Liver (tissue), 9 donors: ENCODE data around the gene NISCH. TPM values are rescaled to one million over a fixed set of nuclear protein-coding genes. Genes with fewer than 3 reads are reported as not detected.

Source experiments
- DNase-seq: peaks from one replicate; pipeline ENCODE4 v3.0.0-alpha.2; 2017; ENCODE audit warnings: low spot score
- H3K27ac ChIP-seq, 2 donors: one replicate each; pipeline ENCODE4 v1.7.0; 2013; ENCODE audit warnings: inconsistent platforms in 2 of 2, low read length in 2 of 2, control low read depth in 1 of 2, low read depth in 1 of 2, mild to moderate bottlenecking in 1 of 2
- H3K27me3 ChIP-seq, 4 donors: one replicate each; pipeline versions ENCODE4 v1.6.1 to v1.7.0; 2013; ENCODE audit warnings: low read length in 3 of 4, inconsistent platforms in 1 of 4, mild to moderate bottlenecking in 1 of 4, moderate library complexity in 1 of 4; ENCODE audit not compliant: control insufficient read depth in 4 of 4, insufficient read depth in 4 of 4
- H3K36me3 ChIP-seq, 4 donors: one replicate each; pipeline versions ENCODE4 v1.6.1 to v1.7.0; 2013; ENCODE audit warnings: low read length in 3 of 4, mild to moderate bottlenecking in 3 of 4, low read depth in 1 of 4, moderate library complexity in 1 of 4; ENCODE audit not compliant: control insufficient read depth in 4 of 4, insufficient read depth in 3 of 4
- H3K4me1 ChIP-seq, 4 donors: one replicate each; pipeline versions ENCODE4 v1.6.1 to v1.7.0; 2013; ENCODE audit warnings: low read length in 3 of 4, mild to moderate bottlenecking in 3 of 4, moderate library complexity in 1 of 4; ENCODE audit not compliant: control insufficient read depth in 4 of 4, insufficient read depth in 4 of 4
- H3K4me3 ChIP-seq, 3 donors: one replicate each; pipeline versions ENCODE4 v1.6.1 to v1.7.0; 2013; ENCODE audit warnings: low read length in 3 of 3, control low read depth in 1 of 3, low read depth in 1 of 3, mild to moderate bottlenecking in 1 of 3
- H3K9ac ChIP-seq, 2 donors: one replicate each; pipeline ENCODE4 v1.7.0; 2013; ENCODE audit warnings: low read length in 2 of 2, mild to moderate bottlenecking in 2 of 2, moderate library complexity in 2 of 2, control low read depth in 1 of 2, low read depth in 1 of 2
- H3K9me3 ChIP-seq, 4 donors: one replicate each; pipeline versions ENCODE4 v1.6.1 to v1.7.0; 2013; ENCODE audit warnings: low read length in 3 of 4; ENCODE audit not compliant: control insufficient read depth in 4 of 4
- ATF3 ChIP-seq: IDR thresholded peaks from 2 replicates; pipeline ENCODE4 v1.6.1; 2016; ENCODE audit warnings: antibody characterized with exemption
- CTCF ChIP-seq: fragments of 150-350 bp; IDR thresholded peaks from 2 replicates; pipeline ENCODE4 v1.5.1; 2017; ENCODE audit warnings: improper control_type of control experiment, low read depth, low read length; ENCODE audit not compliant: missing input control
- EGR1 ChIP-seq, 2 donors: IDR thresholded peaks; 2 replicates each; pipeline ENCODE4 v1.6.1; 2016 to 2018; ENCODE audit warnings: antibody characterized with exemption in 2 of 2, low read depth in 2 of 2
- FOXA1 ChIP-seq: IDR thresholded peaks from 2 replicates; pipeline ENCODE4 v1.6.1; 2016; ENCODE audit warnings: antibody characterized with exemption
- FOXA2 ChIP-seq: IDR thresholded peaks from 2 replicates; pipeline ENCODE4 v1.6.1; 2016; ENCODE audit warnings: antibody characterized with exemption
- GABPA ChIP-seq, 2 donors: IDR thresholded peaks in 1 of 2; conservative IDR thresholded peaks in 1 of 2; 2 replicates each; pipeline ENCODE4 v1.6.1; 2016; ENCODE audit warnings: antibody characterized with exemption in 2 of 2, mild to moderate bottlenecking in 1 of 2, moderate library complexity in 1 of 2
- HNF4A ChIP-seq, 2 donors: conservative IDR thresholded peaks; 2 replicates each; pipeline ENCODE4 v1.6.1; 2016; ENCODE audit warnings: antibody characterized with exemption in 2 of 2, mild to moderate bottlenecking in 2 of 2
- HNF4G ChIP-seq: IDR thresholded peaks from 2 replicates; pipeline ENCODE4 v1.6.1; 2016; ENCODE audit warnings: antibody characterized with exemption
- JUND ChIP-seq, 2 donors: IDR thresholded peaks; 2 replicates each; pipeline ENCODE4 v1.6.1; 2016; ENCODE audit warnings: antibody characterized with exemption in 2 of 2
- MAX ChIP-seq: IDR thresholded peaks from 2 replicates; pipeline ENCODE4 v1.6.1; 2016; ENCODE audit warnings: antibody characterized with exemption
- NR2F2 ChIP-seq: IDR thresholded peaks from 2 replicates; pipeline ENCODE4 v1.6.1; 2016; ENCODE audit warnings: antibody characterized with exemption
- RAD21 ChIP-seq, 2 donors: IDR thresholded peaks; 2 replicates each; pipeline ENCODE4 v1.6.1; 2016; ENCODE audit warnings: antibody characterized with exemption in 2 of 2, mild to moderate bottlenecking in 2 of 2
- REST ChIP-seq: IDR thresholded peaks from 2 replicates; pipeline ENCODE4 v1.6.1; 2016; ENCODE audit warnings: antibody characterized with exemption, mild to moderate bottlenecking
- RXRA ChIP-seq, 2 donors: IDR thresholded peaks; 2 replicates each; pipeline ENCODE4 v1.6.1; 2017 to 2018; ENCODE audit warnings: antibody characterized with exemption in 2 of 2, mild to moderate bottlenecking in 1 of 2
- SP1 ChIP-seq: IDR thresholded peaks from 2 replicates; pipeline ENCODE4 v1.6.1; 2018; ENCODE audit warnings: antibody characterized with exemption, mild to moderate bottlenecking
- TAF1 ChIP-seq: conservative IDR thresholded peaks from 2 replicates; pipeline ENCODE4 v1.6.1; 2016; ENCODE audit warnings: antibody characterized with exemption, mild to moderate bottlenecking
- YY1 ChIP-seq: IDR thresholded peaks from 2 replicates; pipeline ENCODE4 v1.6.1; 2016; ENCODE audit warnings: antibody characterized with exemption, mild to moderate bottlenecking
- ZBTB33 ChIP-seq: IDR thresholded peaks from 2 replicates; pipeline ENCODE4 v1.6.1; 2016; ENCODE audit warnings: antibody characterized with exemption
- WGBS: extraction: QIAGEN DNeasy Blood & Tissue Kit; methylation state at CpG from one replicate; pipeline ENCODE4 v1.1.7; 2013; 5-methylcytosine and 5-hydroxymethylcytosine counted together
- polyA plus RNA-seq, 2 donors: library from polyadenylated mRNA; stranded (reverse) in 1 of 2; unstranded in 1 of 2; fragments of 200-250 nt in 1 of 2; fragments of >200 nt in 1 of 2; fragmentation: Nextera tagmentation in 1 of 2; extraction: Ambion mirVana in 1 of 2; gene quantifications; one replicate each; pipeline versions ENCODE4 v1.2.1 to v1.2.3, GENCODE V29; 2013 to 2015
- total RNA-seq, 2 donors: library from RNA; depleted of rRNA; stranded (reverse); fragments of >200 nt; gene quantifications; one replicate each; pipeline ENCODE4 v1.2.3, GENCODE V29; 2014
- donor health status: healthy.
- donor health status: healthy.
- donor health status: healthy.
- donor health status: healthy.
- donor health status: healthy.

The NISCH gene
- total and polyA plus RNA-seq, 4 donors = 10.8 to 39.8 (median 17.6) TPM

GRCh38 chr3:52420388-52420787 lies 35.0 kb upstream of the NISCH start:
- no peak for DNase-seq
- no peak for TF ChIP-seq HNF4G
- TF ChIP-seq FOXA2 = no peak
- no peak for TF ChIP-seq JUND (IDR thresholded peaks at IDR 0.05)
- TF ChIP-seq SP1 = no peak
- no peak for TF ChIP-seq FOXA1
- TF ChIP-seq ATF3 = no peak
- no peak for TF ChIP-seq NR2F2
- TF ChIP-seq CTCF = no peak
- TF ChIP-seq HNF4A (conservative IDR thresholded peaks at IDR 0.05) = no peak
- no peak for TF ChIP-seq TAF1
- no peak for TF ChIP-seq ZBTB33
- over 99% methylated on average over 2 of the region's 2 CpGs for WGBS
- no peak overlapping the region for H3K9ac ChIP-seq
- no peak overlapping the region for H3K4me3 ChIP-seq
- peaks cover 0 to 10% (median 3%) of the 10 kb centered on the region in 4 donors for H3K36me3 ChIP-seq
- no peaks in the 10 kb centered on the region for H3K4me1 ChIP-seq
- no peaks in the 10 kb centered on the region for H3K9me3 ChIP-seq
- H3K27me3 ChIP-seq = no peaks in the 10 kb centered on the region
- H3K27ac ChIP-seq = no peak overlapping the region

- Histone ChIP-seq H3K4me3 (no peak overlapping the region), H3K9me3 (no peaks in the 10 kb centered on the region), H3K36me3 (peaks cover 0 to 10% (median 3%) of the 10 kb centered on the region in 4 donors), H3K27ac (no peak overlapping the region), H3K27me3 (no peaks in the 10 kb centered on the region), H3K9ac (no peak overlapping the region), H3K4me1 (no peaks in the 10 kb centered on the region)
- WGBS = 94% methylated on average over 3 of the region's 3 CpGs
- DNase-seq = no peak
- TF ChIP-seq EGR1 (IDR thresholded peaks at IDR 0.05; ENCODE audit: low read depth in 2 of 2) (no peak), NR2F2 (no peak), RXRA (IDR thresholded peaks at IDR 0.05) (no peak), FOXA2 (no peak), SP1 (no peak), GABPA (IDR thresholded peaks at IDR 0.05 in 1 of 2, conservative IDR thresholded peaks at IDR 0.05 in 1 of 2) (no peak), MAX (no peak), ATF3 (no peak), FOXA1 (no peak), TAF1 (no peak), REST (no peak), ZBTB33 (no peak), JUND (IDR thresholded peaks at IDR 0.05) (no peak), CTCF (no peak), HNF4G (no peak), RAD21 (IDR thresholded peaks at IDR 0.05) (no peak), YY1 (no peak), HNF4A (conservative IDR thresholded peaks at IDR 0.05) (no peak)
Measured at GRCh38 chr3:52422669-52423068, 32.7 kb upstream of the NISCH start.
